Epithelial cell of prostate (primary cell): ENCODE measurements around the gene MTHFD1L.

ENCODE experiments used
- DNase-seq: peaks from one replicate; pipeline ENCODE4 v3.0.0-alpha.2; 2011; ENCODE audit warnings: low read depth, low spot score
- H3K27ac ChIP-seq: fragments of 450-650 bp; 2 replicates; pipeline ENCODE4 v1.5.1; 2017; ENCODE audit warnings: mild to moderate bottlenecking

Gene MTHFD1L

DNA sequence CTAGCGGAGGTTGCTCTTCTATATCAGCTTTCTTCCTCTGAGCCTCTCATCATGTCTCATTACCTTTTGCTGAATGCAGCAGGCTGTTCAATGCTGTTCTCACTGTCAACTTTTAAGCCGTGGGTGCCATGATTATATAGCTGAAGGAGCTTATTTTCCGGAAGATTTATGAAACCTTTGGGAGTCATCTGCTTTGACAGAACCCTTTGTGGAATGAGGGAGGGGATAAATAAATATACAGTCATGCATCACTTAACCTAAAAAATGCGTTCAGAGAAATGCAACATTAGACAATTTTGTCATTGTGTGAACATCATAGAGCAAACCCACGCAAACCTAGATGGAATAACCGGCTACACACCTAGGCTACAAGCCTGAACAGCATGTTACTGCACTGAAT lies 272.0 kb downstream of the MTHFD1L start:
- H3K27ac ChIP-seq, result no peak overlapping the region
- DNase-seq, result no peak

DNA sequence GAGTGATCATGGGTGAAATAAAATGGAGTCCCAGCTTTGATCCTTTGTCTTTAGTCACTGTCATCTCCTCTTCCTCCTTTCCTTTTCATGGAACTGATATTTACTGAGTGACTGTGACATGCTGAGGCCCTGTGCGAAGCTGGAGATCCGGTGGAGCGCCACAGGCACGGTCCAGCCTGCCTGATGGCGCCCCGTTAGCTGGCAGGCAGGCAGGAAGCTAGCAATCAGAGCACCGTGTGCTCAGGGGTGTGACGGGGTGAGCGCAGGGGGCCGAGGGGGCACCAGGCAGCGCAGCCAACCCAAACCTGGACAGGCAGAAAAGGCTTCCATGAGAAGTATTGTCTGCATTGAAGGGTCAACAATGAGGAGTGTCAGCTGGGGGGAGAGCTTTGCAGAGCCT lies 274.0 kb downstream of the MTHFD1L start:
- no peak overlapping the region for H3K27ac ChIP-seq
- no peak for DNase-seq

GRCh38 chr6:151140767-151141166 lies 275.3 kb downstream of the MTHFD1L start:
- DNase-seq, result no peak
- H3K27ac ChIP-seq, result no peak overlapping the region

- no peak overlapping the region for H3K27ac ChIP-seq
- DNase-seq, result no peak
Measured at GRCh38 chr6:151141685-151142084, 276.2 kb downstream of the MTHFD1L start.

GRCh38 chr6:151142676-151143075 lies 277.2 kb downstream of the MTHFD1L start:
- H3K27ac ChIP-seq, result no peak overlapping the region
- DNase-seq, result no peak

GRCh38 chr6:151143337-151143736 lies 277.8 kb downstream of the MTHFD1L start:
- no peak for DNase-seq
- no peak overlapping the region for H3K27ac ChIP-seq

GRCh38 chr6:151143806-151144205 lies 278.3 kb downstream of the MTHFD1L start:
- DNase-seq, result no peak
- H3K27ac ChIP-seq, result no peak overlapping the region

DNA sequence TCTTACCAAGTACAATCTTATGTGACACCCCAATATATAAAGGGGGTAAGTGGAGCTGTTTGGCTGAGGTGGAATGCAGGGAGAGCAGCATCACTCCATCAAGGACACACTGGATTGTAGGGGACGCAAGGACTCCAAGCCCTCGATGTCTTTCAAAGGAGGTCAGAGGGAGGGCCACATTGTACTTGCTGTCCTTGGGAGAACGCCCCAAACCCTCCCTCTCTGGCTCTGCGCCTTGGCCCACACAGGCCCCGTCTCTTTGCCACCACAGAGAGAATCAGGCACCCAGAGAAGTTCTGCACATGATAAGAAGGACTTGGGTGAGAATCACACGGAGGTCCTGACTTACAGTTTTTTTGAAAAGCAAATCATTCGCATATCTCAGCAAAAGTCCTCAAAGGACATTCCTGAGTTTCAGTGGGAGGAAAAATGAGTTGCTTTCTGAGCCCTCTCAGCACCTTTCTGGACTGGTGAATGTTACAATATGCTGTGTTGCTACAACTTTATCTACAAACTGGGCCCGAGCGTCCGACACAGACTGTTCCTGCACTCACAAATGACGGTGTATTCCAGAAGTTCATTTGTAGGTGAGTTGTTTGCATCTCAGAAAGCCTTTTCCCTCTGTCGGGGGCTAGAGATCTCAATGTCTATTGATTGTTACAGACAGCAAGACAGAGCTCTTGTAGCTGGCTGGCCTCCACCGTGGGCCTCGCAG lies 281.8 kb downstream of the MTHFD1L start:
- no peak overlapping the region for H3K27ac ChIP-seq
- no peak for DNase-seq

- H3K27ac ChIP-seq, result no peak overlapping the region
Measured at GRCh38 chr6:151148111-151148510, 282.6 kb downstream of the MTHFD1L start.

DNA sequence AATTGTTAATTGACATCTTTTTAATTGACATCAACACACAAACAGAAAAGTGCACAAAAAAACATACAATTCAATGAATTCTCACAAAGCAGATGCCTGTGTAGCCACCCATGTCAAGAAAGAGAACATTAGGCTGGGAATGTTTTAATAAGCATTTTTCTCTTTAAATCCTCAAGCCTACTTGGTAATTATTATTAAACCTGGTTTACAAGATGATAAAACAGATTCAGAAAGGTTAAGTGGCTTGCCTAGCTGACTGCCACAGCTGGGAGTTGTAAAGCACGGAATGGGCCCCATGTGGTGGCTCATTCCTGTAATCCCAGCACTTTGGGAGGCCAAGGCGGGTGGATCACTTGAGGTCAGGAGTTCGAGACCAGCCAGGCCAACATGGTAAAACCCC lies 284.3 kb downstream of the MTHFD1L start:
- no peak for DNase-seq
- no peak overlapping the region for H3K27ac ChIP-seq

More at GRCh38 chr6:151148111-151148510, 282.6 kb downstream of the MTHFD1L start:
- no peak for DNase-seq
